ENCODE measurements around the gene OR6P1.
A peak's percentile ranks its signal among the peaks of the same experiment; 100 is the strongest.

Gene OR6P1

GRCh38 chr1:158570480-158570879 is at the start of gene OR6P1:
Gene OR6P1 (minus strand): TSS chr1:158570580. CDS start chr1:158563604, 6,976 bp downstream.
- DNase-seq = no peak

GRCh38 chr1:158613764-158614163 is 43.4 kb upstream of the OR6P1 start:
- DNase-seq = no peak

GRCh38 chr1:158611916-158612315 is 41.5 kb upstream of the OR6P1 start:
- DNase-seq = no peak

GRCh38 chr1:158607296-158607695 is 36.9 kb upstream of the OR6P1 start:
- DNase-seq = no peak

GRCh38 chr1:158604968-158605367 is 34.6 kb upstream of the OR6P1 start, which contains the start of gene OR10Z1:
Gene OR10Z1 (plus strand): TSS chr1:158605268. CDS start chr1:158606439, 1,171 bp downstream.
- no peak for DNase-seq

- no peak for DNase-seq
Measured at GRCh38 chr1:158600735-158601134, 30.4 kb upstream of the OR6P1 start.

GRCh38 chr1:158586942-158587341 is 16.6 kb upstream of the OR6P1 start:
- no peak for DNase-seq

- DNase-seq = no peak
Measured at GRCh38 chr1:158583962-158584361, 13.6 kb upstream of the OR6P1 start.

- no peak for DNase-seq
Measured at GRCh38 chr1:158579733-158580132, 9.4 kb upstream of the OR6P1 start, which contains the start of gene OR10X1. Gene OR10X1 (minus strand): TSS chr1:158579899. CDS start chr1:158579899, 0 bp downstream.

- DNase-seq = no peak
Measured at GRCh38 chr1:158577561-158577960, 7.2 kb upstream of the OR6P1 start.

- no peak for DNase-seq
Measured at GRCh38 chr1:158572226-158572625, 1.8 kb upstream of the OR6P1 start.

GRCh38 chr1:158564608-158565007 is 5.8 kb downstream of the OR6P1 start:
- no peak for DNase-seq

- DNase-seq = no peak
Measured at GRCh38 chr1:158563853-158564252, 6.5 kb downstream of the OR6P1 start.

GRCh38 chr1:158559696-158560095 is 10.7 kb downstream of the OR6P1 start:
- no peak for DNase-seq

GRCh38 chr1:158554352-158554751 is 16.0 kb downstream of the OR6P1 start, which contains the start of gene OR6Y1:
Gene OR6Y1 (minus strand): TSS chr1:158554405. CDS start chr1:158548105, 6,300 bp downstream.
- DNase-seq = no peak

- no peak for DNase-seq
Measured at GRCh38 chr1:158552296-158552695, 18.1 kb downstream of the OR6P1 start.

GRCh38 chr1:158547533-158547932 is 22.8 kb downstream of the OR6P1 start:
- no peak for DNase-seq

GRCh38 chr1:158537609-158538008 is 32.8 kb downstream of the OR6P1 start:
- no peak for DNase-seq

- DNase-seq = no peak
Measured at GRCh38 chr1:158534496-158534895, 35.9 kb downstream of the OR6P1 start.

- DNase-seq = peak; percentile 34
Measured at GRCh38 chr1:158527190-158527815, 43.1 kb downstream of the OR6P1 start.

GRCh38 chr1:158521666-158522058 is 48.7 kb downstream of the OR6P1 start:
- no peak for DNase-seq

- no peak for DNase-seq
Measured at GRCh38 chr1:158520955-158521665, 49.3 kb downstream of the OR6P1 start.

- no peak for DNase-seq
Measured at GRCh38 chr1:158520021-158520420, 50.4 kb downstream of the OR6P1 start.

GRCh38 chr1:158516966-158517365 is 53.4 kb downstream of the OR6P1 start:
- DNase-seq = no peak
